ENCODE data around the gene EML6.

DNA sequence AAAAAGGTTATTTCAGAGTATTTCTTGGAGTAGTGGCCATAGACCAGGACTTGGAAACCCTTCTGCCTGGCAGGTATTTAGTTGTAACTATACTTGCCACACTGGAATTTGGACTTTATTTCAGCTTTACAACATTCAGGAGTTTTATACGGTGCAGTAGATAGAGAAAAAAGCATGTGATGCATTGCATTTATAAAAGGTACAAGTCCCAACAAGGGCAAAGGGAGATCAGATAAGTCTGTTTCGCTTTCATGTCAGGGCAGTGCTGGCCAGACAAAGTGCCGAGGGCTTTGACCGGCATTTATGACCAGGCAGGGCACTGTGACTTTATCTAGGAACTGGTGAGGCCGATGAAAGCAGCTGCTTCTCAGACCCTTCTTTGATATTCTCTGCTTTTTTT is 181.4 kb downstream of the EML6 start:
- TF ChIP-seq, protein P1, sequence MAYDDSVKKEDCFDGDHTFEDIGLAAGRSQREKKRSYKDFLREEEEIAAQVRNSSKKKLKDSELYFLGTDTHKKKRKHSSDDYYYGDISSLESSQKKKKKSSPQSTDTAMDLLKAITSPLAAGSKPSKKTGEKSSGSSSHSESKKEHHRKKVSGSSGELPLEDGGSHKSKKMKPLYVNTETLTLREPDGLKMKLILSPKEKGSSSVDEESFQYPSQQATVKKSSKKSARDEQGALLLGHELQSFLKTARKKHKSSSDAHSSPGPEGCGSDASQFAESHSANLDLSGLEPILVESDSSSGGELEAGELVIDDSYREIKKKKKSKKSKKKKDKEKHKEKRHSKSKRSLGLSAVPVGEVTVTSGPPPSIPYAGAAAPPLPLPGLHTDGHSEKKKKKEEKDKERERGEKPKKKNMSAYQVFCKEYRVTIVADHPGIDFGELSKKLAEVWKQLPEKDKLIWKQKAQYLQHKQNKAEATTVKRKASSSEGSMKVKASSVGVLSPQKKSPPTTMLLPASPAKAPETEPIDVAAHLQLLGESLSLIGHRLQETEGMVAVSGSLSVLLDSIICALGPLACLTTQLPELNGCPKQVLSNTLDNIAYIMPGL (CRISPR knock-in tag; IDR thresholded peaks at IDR 0.05; ENCODE audit: borderline replicate concordance), result no peak
- TF ChIP-seq POLR2A (IDR thresholded peaks at IDR 0.05; ENCODE audit: low read length), result no peak
- TF ChIP-seq, protein P2, sequence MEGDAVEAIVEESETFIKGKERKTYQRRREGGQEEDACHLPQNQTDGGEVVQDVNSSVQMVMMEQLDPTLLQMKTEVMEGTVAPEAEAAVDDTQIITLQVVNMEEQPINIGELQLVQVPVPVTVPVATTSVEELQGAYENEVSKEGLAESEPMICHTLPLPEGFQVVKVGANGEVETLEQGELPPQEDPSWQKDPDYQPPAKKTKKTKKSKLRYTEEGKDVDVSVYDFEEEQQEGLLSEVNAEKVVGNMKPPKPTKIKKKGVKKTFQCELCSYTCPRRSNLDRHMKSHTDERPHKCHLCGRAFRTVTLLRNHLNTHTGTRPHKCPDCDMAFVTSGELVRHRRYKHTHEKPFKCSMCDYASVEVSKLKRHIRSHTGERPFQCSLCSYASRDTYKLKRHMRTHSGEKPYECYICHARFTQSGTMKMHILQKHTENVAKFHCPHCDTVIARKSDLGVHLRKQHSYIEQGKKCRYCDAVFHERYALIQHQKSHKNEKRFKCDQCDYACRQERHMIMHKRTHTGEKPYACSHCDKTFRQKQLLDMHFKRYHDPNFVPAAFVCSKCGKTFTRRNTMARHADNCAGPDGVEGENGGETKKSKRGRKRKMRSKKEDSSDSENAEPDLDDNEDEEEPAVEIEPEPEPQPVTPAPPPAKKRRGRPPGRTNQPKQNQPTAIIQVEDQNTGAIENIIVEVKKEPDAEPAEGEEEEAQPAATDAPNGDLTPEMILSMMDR (IDR thresholded peaks at IDR 0.05), result no peak
- TF ChIP-seq, protein P3, sequence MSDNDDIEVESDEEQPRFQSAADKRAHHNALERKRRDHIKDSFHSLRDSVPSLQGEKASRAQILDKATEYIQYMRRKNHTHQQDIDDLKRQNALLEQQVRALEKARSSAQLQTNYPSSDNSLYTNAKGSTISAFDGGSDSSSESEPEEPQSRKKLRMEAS (IDR thresholded peaks at IDR 0.05), result no peak

Measured in A549 (cell line).